ENCODE measurements around the gene UNC93B1.

DNA sequence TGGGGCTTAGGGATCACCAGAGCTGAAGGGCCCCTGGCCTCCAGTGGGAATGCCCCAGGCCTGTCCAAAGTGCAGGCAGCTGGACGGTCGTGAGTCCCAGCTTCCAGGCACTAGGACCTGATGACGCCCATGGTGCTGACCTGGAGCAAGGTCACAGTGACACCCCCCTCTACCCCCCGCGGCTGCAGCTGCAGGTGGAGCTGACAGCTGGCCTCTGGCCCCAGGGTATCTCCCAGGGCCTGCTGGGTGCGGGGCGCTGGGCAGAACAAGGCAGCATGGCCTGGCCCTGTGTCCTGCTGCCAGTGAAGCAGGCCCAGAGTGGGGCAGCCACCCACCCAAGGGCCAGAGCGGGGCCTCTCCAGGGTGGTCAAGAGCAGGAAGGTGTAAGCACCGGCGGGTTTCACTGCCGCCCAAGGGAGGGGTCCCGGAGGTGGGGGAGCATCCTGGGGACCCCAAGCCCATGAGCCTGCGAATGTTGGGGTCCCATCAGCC is 34.4 kb upstream of the UNC93B1 start:
- TF ChIP-seq, protein P1, sequence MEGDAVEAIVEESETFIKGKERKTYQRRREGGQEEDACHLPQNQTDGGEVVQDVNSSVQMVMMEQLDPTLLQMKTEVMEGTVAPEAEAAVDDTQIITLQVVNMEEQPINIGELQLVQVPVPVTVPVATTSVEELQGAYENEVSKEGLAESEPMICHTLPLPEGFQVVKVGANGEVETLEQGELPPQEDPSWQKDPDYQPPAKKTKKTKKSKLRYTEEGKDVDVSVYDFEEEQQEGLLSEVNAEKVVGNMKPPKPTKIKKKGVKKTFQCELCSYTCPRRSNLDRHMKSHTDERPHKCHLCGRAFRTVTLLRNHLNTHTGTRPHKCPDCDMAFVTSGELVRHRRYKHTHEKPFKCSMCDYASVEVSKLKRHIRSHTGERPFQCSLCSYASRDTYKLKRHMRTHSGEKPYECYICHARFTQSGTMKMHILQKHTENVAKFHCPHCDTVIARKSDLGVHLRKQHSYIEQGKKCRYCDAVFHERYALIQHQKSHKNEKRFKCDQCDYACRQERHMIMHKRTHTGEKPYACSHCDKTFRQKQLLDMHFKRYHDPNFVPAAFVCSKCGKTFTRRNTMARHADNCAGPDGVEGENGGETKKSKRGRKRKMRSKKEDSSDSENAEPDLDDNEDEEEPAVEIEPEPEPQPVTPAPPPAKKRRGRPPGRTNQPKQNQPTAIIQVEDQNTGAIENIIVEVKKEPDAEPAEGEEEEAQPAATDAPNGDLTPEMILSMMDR (IDR thresholded peaks at IDR 0.05), result no peak
- TF ChIP-seq CHD4 (IDR thresholded peaks at IDR 0.05; ENCODE audit: borderline replicate concordance) (no peak), RFX5 (IDR thresholded peaks at IDR 0.05) (no peak), EP300 (IDR thresholded peaks at IDR 0.05) (no peak), RNF2 (IDR thresholded peaks at IDR 0.05; ENCODE audit: borderline replicate concordance, low read depth) (no peak), POLR2A (IDR thresholded peaks at IDR 0.05; ENCODE audit: low read length) (no peak), MAFK (IDR thresholded peaks at IDR 0.05; ENCODE audit: partially characterized antibody) (no peak), FOSB (CRISPR knock-in tag; IDR thresholded peaks at IDR 0.05) (no peak), ESRRA (IDR thresholded peaks at IDR 0.05; ENCODE audit: borderline replicate concordance, low read length) (no peak), POLR2AphosphoS2 (conservative IDR thresholded peaks at IDR 0.05; ENCODE audit: low read length) (no peak)
- TF ChIP-seq, protein P2, sequence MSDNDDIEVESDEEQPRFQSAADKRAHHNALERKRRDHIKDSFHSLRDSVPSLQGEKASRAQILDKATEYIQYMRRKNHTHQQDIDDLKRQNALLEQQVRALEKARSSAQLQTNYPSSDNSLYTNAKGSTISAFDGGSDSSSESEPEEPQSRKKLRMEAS (IDR thresholded peaks at IDR 0.05), result no peak
- TF ChIP-seq, protein P3, sequence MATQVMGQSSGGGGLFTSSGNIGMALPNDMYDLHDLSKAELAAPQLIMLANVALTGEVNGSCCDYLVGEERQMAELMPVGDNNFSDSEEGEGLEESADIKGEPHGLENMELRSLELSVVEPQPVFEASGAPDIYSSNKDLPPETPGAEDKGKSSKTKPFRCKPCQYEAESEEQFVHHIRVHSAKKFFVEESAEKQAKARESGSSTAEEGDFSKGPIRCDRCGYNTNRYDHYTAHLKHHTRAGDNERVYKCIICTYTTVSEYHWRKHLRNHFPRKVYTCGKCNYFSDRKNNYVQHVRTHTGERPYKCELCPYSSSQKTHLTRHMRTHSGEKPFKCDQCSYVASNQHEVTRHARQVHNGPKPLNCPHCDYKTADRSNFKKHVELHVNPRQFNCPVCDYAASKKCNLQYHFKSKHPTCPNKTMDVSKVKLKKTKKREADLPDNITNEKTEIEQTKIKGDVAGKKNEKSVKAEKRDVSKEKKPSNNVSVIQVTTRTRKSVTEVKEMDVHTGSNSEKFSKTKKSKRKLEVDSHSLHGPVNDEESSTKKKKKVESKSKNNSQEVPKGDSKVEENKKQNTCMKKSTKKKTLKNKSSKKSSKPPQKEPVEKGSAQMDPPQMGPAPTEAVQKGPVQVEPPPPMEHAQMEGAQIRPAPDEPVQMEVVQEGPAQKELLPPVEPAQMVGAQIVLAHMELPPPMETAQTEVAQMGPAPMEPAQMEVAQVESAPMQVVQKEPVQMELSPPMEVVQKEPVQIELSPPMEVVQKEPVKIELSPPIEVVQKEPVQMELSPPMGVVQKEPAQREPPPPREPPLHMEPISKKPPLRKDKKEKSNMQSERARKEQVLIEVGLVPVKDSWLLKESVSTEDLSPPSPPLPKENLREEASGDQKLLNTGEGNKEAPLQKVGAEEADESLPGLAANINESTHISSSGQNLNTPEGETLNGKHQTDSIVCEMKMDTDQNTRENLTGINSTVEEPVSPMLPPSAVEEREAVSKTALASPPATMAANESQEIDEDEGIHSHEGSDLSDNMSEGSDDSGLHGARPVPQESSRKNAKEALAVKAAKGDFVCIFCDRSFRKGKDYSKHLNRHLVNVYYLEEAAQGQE (IDR thresholded peaks at IDR 0.05), result no peak
- TF ChIP-seq, protein P4, sequence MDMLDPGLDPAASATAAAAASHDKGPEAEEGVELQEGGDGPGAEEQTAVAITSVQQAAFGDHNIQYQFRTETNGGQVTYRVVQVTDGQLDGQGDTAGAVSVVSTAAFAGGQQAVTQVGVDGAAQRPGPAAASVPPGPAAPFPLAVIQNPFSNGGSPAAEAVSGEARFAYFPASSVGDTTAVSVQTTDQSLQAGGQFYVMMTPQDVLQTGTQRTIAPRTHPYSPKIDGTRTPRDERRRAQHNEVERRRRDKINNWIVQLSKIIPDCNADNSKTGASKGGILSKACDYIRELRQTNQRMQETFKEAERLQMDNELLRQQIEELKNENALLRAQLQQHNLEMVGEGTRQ (IDR thresholded peaks at IDR 0.05), result no peak

Data from A549 (cell line).